ENCODE data around the gene ARMC8. TPM values are rescaled to one million over a fixed set of nuclear protein-coding genes. Genes with fewer than 3 reads are reported as not detected.

The ARMC8 gene
- total RNA-seq, 1 experiment from 2014 or later = 80.9 TPM

GRCh38 chr3:138271189-138271794, 84.2 kb downstream of the ARMC8 start:
- Mint-ChIP-seq H3K27me3 (ENCODE audit: unreplicated experiment) (no peaks in the 10 kb centered on the region), H3K4me1 (ENCODE audit: low read depth, unreplicated experiment) (no peaks in the 10 kb centered on the region), H3K4me3 (ENCODE audit: low read depth, unreplicated experiment) (no peak overlapping the region), H3K36me3 (ENCODE audit: insufficient read depth, unreplicated experiment) (peaks cover 26% of the 10 kb centered on the region), H3K9me3 (ENCODE audit: low read depth, unreplicated experiment) (no peaks in the 10 kb centered on the region), H3K27ac (ENCODE audit: unreplicated experiment) (no peak overlapping the region)
- BruUV-seq (replicated peaks) = no TSS peak
- CTCF ChIA-PET = interaction anchor here (0.6 to 0.7 kb wide), 4 partner anchors 60 to 909 kb away, joined by 3 to 5 read pairs (median 4); no protein-coding TSS in a partner anchor
- intact Hi-C loops (cut with micrococcal nuclease; ENCODE audit: unreplicated experiment) = no loop called here
- TF ChIP-seq CTCF (IDR thresholded peaks at IDR 0.05; ENCODE audit: unreplicated experiment) = no peak
- DNase-seq = no peak

GRCh38 chr3:138281561-138281960, 94.5 kb downstream of the ARMC8 start:
- no TSS peak for BruUV-seq (replicated peaks)
- CTCF ChIA-PET = no interaction called here

GRCh38 chr3:138282836-138283235, 95.7 kb downstream of the ARMC8 start:
- H3K9me3 Mint-ChIP-seq (ENCODE audit: low read depth, unreplicated experiment) = no peaks in the 10 kb centered on the region
- TF ChIP-seq CTCF (IDR thresholded peaks at IDR 0.05; ENCODE audit: unreplicated experiment) = no peak
- BruUV-seq (replicated peaks) = no TSS peak
- CTCF ChIA-PET = no interaction called here
- no peak for DNase-seq
- H3K27ac Mint-ChIP-seq (ENCODE audit: unreplicated experiment) = no peak overlapping the region
- peaks cover 9% of the 10 kb centered on the region for H3K36me3 Mint-ChIP-seq (ENCODE audit: insufficient read depth, unreplicated experiment)
- no peaks in the 10 kb centered on the region for H3K27me3 Mint-ChIP-seq (ENCODE audit: unreplicated experiment)
- H3K4me3 Mint-ChIP-seq (ENCODE audit: low read depth, unreplicated experiment) = no peak overlapping the region
- intact Hi-C loops (cut with micrococcal nuclease; ENCODE audit: unreplicated experiment) = no loop called here
- no peaks in the 10 kb centered on the region for H3K4me1 Mint-ChIP-seq (ENCODE audit: low read depth, unreplicated experiment)

More at GRCh38 chr3:138281561-138281960, 94.5 kb downstream of the ARMC8 start:
- intact Hi-C loops (cut with micrococcal nuclease; ENCODE audit: unreplicated experiment) = no loop called here
- Mint-ChIP-seq H3K4me1 (ENCODE audit: low read depth, unreplicated experiment) (no peaks in the 10 kb centered on the region), H3K27ac (ENCODE audit: unreplicated experiment) (no peak overlapping the region), H3K4me3 (ENCODE audit: low read depth, unreplicated experiment) (no peak overlapping the region), H3K9me3 (ENCODE audit: low read depth, unreplicated experiment) (no peaks in the 10 kb centered on the region), H3K36me3 (ENCODE audit: insufficient read depth, unreplicated experiment) (peaks cover 15% of the 10 kb centered on the region), H3K27me3 (ENCODE audit: unreplicated experiment) (no peaks in the 10 kb centered on the region)
- no peak for DNase-seq
- TF ChIP-seq CTCF (IDR thresholded peaks at IDR 0.05; ENCODE audit: unreplicated experiment) = no peak

GRCh38 chr3:138284079-138284478, 97.0 kb downstream of the ARMC8 start:
- Mint-ChIP-seq H3K27ac (ENCODE audit: unreplicated experiment) (no peak overlapping the region), H3K4me3 (ENCODE audit: low read depth, unreplicated experiment) (no peak overlapping the region), H3K27me3 (ENCODE audit: unreplicated experiment) (no peaks in the 10 kb centered on the region), H3K4me1 (ENCODE audit: low read depth, unreplicated experiment) (no peaks in the 10 kb centered on the region), H3K36me3 (ENCODE audit: insufficient read depth, unreplicated experiment) (peaks cover 9% of the 10 kb centered on the region), H3K9me3 (ENCODE audit: low read depth, unreplicated experiment) (no peaks in the 10 kb centered on the region)
- no TSS peak for BruUV-seq (replicated peaks)
- CTCF ChIA-PET = interaction anchor here (0.6 to 1.0 kb wide), 2 partner anchors 45 to 245 kb away, joined by 3 read pairs; no protein-coding TSS in a partner anchor
- no peak for TF ChIP-seq CTCF (IDR thresholded peaks at IDR 0.05; ENCODE audit: unreplicated experiment)
- DNase-seq = no peak
- intact Hi-C loops (cut with micrococcal nuclease; ENCODE audit: unreplicated experiment) = no loop called here

All from Calu3 (cell line).